Immature natural killer cell (primary cell): ENCODE measurements around the gene VWA1. TPM values are rescaled to one million over a fixed set of nuclear protein-coding genes. Genes with fewer than 3 reads are reported as not detected.

Experiments
- DNase-seq, 3 donors: peaks; one replicate each; pipeline ENCODE4 v3.0.0; 2022; ENCODE audit warnings: mixed read lengths in 1 of 3
- H3K27ac Mint-ChIP-seq, 6 donors: one replicate each; pipeline ENCODE4 v1.8.0; 2020; ENCODE audit warnings: mixed read lengths in 6 of 6, mild to moderate bottlenecking in 5 of 6, inconsistent platforms in 4 of 6, moderate library complexity in 3 of 6
- H3K27me3 Mint-ChIP-seq, 3 donors: one replicate each; pipeline ENCODE4 v1.8.0; 2020 to 2021; ENCODE audit warnings: low read depth in 3 of 3, mild to moderate bottlenecking in 3 of 3, mixed read lengths in 3 of 3, moderate library complexity in 3 of 3, inconsistent platforms in 1 of 3
- H3K36me3 Mint-ChIP-seq, 3 donors: one replicate each; pipeline ENCODE4 v1.8.0; 2020; ENCODE audit warnings: mixed read lengths in 3 of 3, inconsistent platforms in 2 of 3, mild to moderate bottlenecking in 2 of 3
- H3K4me1 Mint-ChIP-seq, 2 donors: one replicate each; pipeline ENCODE4 v1.8.0; 2020; ENCODE audit warnings: inconsistent platforms in 2 of 2, mild to moderate bottlenecking in 2 of 2, mixed read lengths in 2 of 2, moderate library complexity in 1 of 2
- H3K4me3 Mint-ChIP-seq, 5 donors: one replicate each; pipeline ENCODE4 v1.8.0; 2020; ENCODE audit warnings: mild to moderate bottlenecking in 5 of 5, mixed read lengths in 5 of 5, inconsistent platforms in 3 of 5, moderate library complexity in 3 of 5
- H3K9me3 Mint-ChIP-seq, 6 donors: one replicate each; pipeline ENCODE4 v1.8.0; 2020; ENCODE audit warnings: mild to moderate bottlenecking in 6 of 6, mixed read lengths in 6 of 6, inconsistent platforms in 4 of 6, moderate library complexity in 3 of 6
- polyA plus RNA-seq, 3 donors: library from polyadenylated mRNA; unstranded; fragments of 300-500 nt; fragmentation: Illumina TruSeq; gene quantifications; one replicate each; pipeline ENCODE4 v1.2.3, GENCODE V29; 2021

VWA1 gene
- polyA plus RNA-seq, 3 donors from 2014 or later, result not detected

DNA sequence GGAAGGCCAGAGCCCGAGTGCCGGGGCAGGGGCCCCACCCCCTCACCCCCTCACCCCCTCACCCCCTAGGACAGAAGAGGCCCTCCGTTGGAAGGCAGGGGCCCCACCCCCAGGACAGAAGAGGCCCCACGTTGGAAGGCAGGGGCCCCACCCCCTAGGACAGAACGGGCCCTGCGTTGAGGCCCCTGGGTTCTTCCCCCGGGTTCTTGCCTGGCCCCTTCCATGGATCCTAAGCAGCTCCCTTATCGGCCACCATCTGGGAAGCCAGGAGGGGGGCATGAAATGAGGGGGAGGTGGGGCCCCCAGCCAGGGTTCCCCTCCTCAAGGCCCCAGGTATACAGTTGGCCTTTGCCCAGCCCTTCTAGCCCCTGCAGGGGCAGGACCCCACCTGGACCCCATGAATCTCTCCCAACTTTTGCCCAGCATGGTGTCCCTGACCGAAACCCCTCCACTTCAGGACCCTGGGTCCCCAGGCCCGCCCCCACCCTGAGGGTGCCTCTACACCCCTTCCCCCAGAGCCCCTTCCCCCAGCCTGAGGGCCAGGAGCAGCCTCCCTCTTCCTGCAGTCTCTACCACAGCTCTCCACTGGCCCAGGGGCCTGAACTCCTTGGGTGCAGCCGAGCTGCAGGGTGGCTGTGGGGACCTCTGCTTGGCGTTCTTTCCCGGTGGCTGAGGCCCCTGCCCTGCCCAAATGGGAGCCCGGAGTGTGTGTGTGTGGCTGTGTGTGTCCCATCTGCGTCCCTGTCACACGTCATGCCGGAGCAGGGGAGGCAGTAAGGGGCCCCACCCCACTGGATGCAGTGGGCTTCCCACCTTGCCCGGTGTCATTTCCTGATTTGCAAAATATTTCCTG lies 4.3 kb upstream of the VWA1 start:
- Mint-ChIP-seq H3K4me1 (peaks cover 4 to 6% of the 10 kb centered on the region in 2 donors), H3K27me3 (peaks cover 2 to 15% (median 8%) of the 10 kb centered on the region in 3 donors), H3K9me3 (no peaks in the 10 kb centered on the region), H3K36me3 (no peaks in the 10 kb centered on the region), H3K4me3 (no peak overlapping the region), H3K27ac (no peak overlapping the region)
- DNase-seq, result no peak

DNA sequence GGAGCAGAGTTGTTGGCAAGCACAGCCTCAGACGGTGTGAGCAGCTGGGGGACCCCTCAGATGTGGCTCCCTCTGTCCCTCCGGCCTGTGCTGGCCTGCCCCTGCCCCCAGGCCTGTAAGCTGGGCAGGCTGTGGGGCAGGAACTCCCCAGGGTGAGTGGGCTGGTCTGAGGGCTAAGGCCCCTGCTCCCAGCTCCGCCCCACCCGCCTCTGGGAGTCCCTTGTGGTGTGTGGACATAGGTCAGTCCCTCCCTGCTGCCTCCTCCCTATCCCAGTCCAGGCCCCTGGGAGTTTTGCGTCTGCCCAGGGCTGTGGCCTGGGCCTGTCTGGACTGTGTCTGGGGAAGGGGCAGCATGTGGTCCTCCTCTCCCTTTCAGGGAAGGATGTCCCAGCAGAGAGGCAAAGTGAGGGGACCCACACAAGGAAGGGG lies 3.6 kb upstream of the VWA1 start:
- Mint-ChIP-seq H3K27me3 (peaks cover 0 to 18% (median 5%) of the 10 kb centered on the region in 3 donors), H3K4me3 (no peak overlapping the region), H3K27ac (no peak overlapping the region), H3K9me3 (no peaks in the 10 kb centered on the region), H3K36me3 (no peaks in the 10 kb centered on the region), H3K4me1 (peaks cover 4 to 6% of the 10 kb centered on the region in 2 donors)
- DNase-seq, result no peak

DNA sequence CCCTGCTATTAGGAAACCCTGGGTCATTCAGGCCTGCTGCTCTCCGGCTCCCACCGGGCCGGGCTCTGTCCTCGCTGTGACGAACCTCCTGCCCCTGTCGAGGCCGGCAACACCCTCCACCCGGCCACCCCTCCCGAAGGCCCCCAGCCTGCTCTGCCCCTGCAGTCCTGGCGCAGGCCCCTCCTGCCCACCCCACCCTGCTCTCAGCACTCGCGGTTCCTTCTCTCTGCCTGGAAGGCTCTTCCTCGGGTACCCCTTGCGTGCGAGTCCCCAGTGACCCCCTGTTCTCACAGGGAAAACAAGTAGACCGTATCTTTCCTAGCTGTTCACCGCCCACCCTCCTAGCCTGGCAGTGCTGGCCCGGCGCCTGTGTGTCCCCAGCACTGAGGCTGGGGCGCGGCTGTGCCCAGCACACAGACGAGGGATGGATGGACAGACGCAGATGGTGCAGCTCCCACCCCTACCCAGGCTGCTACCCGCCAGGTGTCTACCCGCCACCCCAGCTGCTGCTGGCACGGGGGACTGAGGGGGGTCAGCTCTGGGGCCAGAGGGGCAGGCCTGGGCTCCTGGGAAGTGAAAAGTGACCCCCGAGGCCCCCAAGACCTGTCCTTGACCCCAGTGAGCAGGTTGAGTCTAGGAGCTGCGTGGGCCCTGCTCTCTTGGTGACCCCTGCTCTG lies 3.1 kb upstream of the VWA1 start:
- Mint-ChIP-seq H3K27me3 (peaks cover 0 to 18% (median 5%) of the 10 kb centered on the region in 3 donors), H3K4me3 (no peak overlapping the region), H3K36me3 (no peaks in the 10 kb centered on the region), H3K27ac (no peak overlapping the region), H3K4me1 (peaks cover 4 to 6% of the 10 kb centered on the region in 2 donors), H3K9me3 (no peaks in the 10 kb centered on the region)
- DNase-seq, result no peak

DNA sequence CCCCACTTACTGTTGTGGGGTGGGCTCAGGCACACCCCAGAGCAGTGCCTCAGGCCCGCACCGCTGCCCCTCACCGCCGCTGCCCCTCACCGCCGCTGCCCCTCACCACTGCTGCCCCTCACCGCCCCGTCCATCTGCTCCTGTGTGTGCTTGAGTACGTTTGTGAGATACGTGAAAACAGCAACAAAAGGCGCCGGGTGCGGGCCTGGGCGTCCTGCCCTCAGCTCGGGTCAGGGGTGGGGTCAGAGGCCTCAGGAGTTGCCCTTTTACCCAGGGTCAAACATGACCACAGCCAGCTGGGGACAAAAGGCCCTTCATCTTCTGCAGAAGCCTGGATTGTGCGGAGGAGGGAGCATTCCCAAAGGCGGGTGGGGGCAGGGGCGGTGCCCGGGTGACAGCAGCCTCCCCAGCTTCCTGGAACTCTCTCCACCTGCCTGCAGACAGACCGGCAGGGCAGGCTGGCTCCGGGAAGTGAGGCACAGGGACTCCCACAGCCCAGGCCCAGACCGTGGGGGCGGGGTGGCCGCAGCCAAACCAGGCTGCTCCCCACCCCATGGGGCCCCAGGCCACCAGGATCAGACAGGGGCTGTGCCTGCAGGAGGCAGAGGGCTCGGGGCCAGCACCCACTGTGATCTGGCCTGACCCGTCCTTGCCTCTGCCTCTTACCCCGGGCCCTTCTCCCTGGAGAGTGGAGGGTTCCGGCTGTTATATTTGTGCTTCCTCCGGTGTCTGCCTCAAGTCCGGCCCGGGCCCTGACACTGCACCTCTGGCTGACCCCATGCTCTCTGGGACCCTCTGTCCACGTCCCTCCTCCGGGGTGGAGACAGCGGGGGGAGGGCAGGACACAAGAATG lies 2.3 kb upstream of the VWA1 start:
- H3K36me3 Mint-ChIP-seq, result no peaks in the 10 kb centered on the region
- peaks cover 4 to 6% of the 10 kb centered on the region in 2 donors for H3K4me1 Mint-ChIP-seq
- H3K27ac Mint-ChIP-seq, result no peak overlapping the region
- H3K9me3 Mint-ChIP-seq, result no peaks in the 10 kb centered on the region
- H3K4me3 Mint-ChIP-seq, result no peak overlapping the region
- H3K27me3 Mint-ChIP-seq, result peaks cover 0 to 18% (median 5%) of the 10 kb centered on the region in 3 donors
- DNase-seq, result no peak

DNA sequence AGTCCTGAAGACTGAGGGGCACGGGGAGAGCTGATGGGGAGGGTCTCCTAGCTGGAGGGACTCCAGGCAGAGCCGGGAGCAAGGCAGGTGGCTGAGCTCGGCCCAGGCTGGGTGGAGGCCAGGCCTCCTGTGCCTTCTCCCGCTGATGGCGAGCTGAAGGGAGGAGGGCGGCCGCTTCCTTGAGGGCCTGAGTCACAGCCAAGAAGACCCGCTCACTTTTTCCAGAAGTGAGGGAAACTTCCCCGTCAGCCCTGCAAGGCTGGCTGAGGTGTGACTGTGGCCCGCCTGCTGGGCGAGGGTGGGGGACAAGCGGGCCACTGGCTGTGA lies 1.7 kb upstream of the VWA1 start:
- no peak for DNase-seq
- Mint-ChIP-seq H3K4me3 (no peak overlapping the region), H3K27me3 (peaks cover 0 to 16% (median 5%) of the 10 kb centered on the region in 3 donors), H3K9me3 (no peaks in the 10 kb centered on the region), H3K27ac (no peak overlapping the region), H3K4me1 (peaks cover 0 to 1% of the 10 kb centered on the region in 2 donors), H3K36me3 (no peaks in the 10 kb centered on the region)

DNA sequence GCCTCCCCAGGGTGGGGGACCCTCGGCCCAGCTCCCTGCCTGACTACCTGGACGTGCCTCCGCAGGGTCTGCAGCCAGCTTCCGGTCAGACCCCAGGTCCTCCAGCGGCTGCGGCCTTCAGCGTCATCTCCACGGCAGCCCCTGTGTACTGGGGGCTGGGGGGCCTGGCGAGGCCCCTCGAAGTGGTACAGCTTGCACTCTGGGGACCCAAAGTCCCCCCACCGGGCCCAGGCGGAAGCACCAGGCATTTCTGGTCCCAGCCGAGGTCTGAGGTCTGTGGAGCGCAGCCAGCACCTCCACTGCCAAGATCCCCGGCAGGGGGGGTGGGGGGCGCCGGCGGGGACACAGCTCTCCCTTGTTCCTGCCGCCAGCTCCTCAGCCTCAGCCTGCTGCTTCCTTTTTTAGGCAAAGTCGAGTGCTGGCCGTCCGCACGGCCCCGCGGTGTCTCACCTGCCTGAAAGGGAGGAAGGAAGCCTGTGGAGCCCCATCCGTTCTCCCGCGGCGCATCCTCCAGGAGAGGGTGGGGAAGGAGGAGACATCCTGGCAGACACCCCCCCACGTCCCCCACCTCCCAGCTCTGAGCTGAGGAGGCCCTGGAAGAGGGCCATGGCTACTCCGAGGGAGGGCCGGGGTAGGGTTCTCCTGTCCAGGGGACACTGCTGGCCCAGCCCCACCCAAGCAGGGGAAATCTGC lies 1.2 kb upstream of the VWA1 start:
- Mint-ChIP-seq H3K4me3 (no peak overlapping the region), H3K27me3 (peaks cover 0 to 16% (median 5%) of the 10 kb centered on the region in 3 donors), H3K9me3 (no peaks in the 10 kb centered on the region), H3K27ac (no peak overlapping the region), H3K4me1 (peaks cover 0 to 1% of the 10 kb centered on the region in 2 donors), H3K36me3 (no peaks in the 10 kb centered on the region)
- no peak for DNase-seq

DNA sequence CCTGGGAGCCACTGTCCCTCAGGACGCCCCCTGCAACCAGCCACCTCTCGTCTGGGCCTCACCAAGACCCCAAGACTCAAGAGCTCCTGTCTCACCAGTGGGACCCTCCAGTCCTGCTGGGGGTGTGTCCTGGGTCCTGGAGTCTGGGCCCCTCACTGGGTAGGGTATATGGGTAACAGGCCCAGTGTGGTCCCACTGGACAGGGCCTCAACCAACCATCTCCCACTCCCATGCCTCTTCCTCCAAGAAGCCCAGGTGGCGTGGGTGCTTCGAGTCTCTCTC lies 725 bp upstream of the VWA1 start:
- Mint-ChIP-seq H3K4me3 (peak overlapping the region in 4 of 5 donors; percentile 20 to 35 (median 31)), H3K36me3 (no peaks in the 10 kb centered on the region), H3K27ac (no peak overlapping the region), H3K4me1 (peaks cover 0 to 1% of the 10 kb centered on the region in 2 donors), H3K9me3 (no peaks in the 10 kb centered on the region), H3K27me3 (peaks cover 0 to 12% (median 5%) of the 10 kb centered on the region in 3 donors)
- no peak for DNase-seq

DNA sequence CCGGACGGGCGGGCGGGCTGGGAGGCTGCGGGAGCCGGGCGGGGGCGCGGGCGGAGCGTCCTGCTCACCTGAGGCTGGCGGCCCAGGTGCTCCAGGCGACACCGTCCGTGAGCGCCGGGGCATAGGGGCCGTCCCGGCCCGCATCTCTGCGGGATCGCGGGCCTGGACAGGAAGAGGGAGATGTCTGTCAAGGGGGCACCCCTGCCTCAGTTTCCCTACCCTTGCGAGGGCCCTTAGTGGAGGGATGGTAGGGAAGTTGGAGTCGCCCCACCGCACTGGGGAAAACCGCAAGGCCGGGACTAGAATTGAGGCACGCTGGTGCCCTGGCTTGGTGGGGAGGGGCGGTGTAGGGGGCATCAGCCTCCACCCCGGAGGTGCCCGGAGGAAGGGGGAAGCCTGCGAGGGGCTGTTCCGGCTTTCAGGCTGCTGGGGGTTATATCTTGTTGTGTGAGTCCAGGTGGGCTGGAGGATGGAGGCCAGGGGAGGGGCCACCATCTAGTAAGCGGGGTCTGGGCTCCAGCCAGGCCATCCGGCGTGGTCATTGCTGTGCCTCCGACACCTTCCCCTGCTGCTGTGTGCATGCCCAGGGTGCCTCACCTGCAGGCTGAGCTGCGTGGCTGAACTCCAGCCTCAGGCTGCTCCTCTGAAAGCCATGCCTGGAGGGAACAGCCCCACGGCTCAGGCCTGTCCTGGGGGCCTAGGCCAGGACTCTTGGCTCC lies 580 bp downstream of the VWA1 start:
- Mint-ChIP-seq H3K27ac (no peak overlapping the region), H3K27me3 (peaks cover 2 to 7% (median 5%) of the 10 kb centered on the region in 3 donors)
- no peak for DNase-seq

DNA sequence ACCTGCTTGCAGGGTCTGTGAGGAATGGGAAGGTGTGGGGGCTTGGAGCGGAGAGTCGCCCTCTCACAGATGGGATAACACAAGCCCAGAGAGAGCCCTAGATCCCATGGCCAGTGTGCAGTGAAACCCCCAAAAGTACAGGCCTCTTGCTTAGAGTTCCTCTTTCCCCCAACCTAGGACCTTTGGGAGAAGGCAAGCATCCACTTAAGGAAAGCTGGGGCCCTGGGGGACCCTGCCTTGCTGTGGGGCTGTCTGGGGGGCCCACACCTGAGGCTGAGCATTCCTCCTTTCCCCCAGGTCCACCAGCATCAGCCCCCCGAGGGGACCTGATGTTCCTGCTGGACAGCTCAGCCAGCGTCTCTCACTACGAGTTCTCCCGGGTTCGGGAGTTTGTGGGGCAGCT lies 1.1 kb downstream of the VWA1 start:
- H3K4me1 Mint-ChIP-seq, result peaks cover 0 to 1% of the 10 kb centered on the region in 2 donors
- no peaks in the 10 kb centered on the region for H3K9me3 Mint-ChIP-seq
- H3K27ac Mint-ChIP-seq, result no peak overlapping the region
- DNase-seq, result no peak
- peak overlapping the region in 2 of 5 donors; percentile 58 to 59 for H3K4me3 Mint-ChIP-seq
- no peaks in the 10 kb centered on the region for H3K36me3 Mint-ChIP-seq
- peaks cover 2 to 7% (median 5%) of the 10 kb centered on the region in 3 donors for H3K27me3 Mint-ChIP-seq

More for the DNA sequence above, 580 bp downstream of the VWA1 start:
- H3K4me3 Mint-ChIP-seq, result peak overlapping the region in 4 of 5 donors; percentile 33 to 68 (median 58)
- no peaks in the 10 kb centered on the region for H3K36me3 Mint-ChIP-seq
- H3K4me1 Mint-ChIP-seq, result peaks cover 0 to 1% of the 10 kb centered on the region in 2 donors
- H3K9me3 Mint-ChIP-seq, result no peaks in the 10 kb centered on the region

DNA sequence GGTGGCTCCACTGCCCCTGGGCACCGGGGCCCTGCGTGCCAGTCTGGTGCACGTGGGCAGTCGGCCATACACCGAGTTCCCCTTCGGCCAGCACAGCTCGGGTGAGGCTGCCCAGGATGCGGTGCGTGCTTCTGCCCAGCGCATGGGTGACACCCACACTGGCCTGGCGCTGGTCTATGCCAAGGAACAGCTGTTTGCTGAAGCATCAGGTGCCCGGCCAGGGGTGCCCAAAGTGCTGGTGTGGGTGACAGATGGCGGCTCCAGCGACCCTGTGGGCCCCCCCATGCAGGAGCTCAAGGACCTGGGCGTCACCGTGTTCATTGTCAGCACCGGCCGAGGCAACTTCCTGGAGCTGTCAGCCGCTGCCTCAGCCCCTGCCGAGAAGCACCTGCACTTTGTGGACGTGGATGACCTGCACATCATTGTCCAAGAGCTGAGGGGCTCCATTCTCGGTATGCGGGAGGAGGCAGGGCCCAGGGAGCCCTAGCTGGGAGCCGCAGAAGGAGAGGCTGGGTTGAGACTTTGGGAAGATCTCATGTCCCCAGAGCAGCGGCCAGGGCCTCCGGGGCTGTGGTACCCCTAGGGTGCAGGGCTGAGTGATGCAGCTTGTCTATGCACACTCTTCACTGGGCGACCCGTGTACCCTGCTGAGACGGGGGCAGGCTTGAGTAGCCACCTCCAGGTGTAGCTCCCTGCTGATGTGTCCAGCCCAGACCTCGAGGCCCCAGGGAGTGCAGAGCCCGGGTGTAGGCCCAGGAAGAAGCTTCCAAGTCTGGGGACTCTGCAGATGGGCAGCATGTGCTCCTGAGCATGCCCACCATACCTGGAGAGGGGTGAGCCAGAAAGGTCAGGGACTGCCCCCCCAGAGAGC lies 1.8 kb downstream of the VWA1 start:
- no peak overlapping the region for H3K4me3 Mint-ChIP-seq
- H3K4me1 Mint-ChIP-seq, result peaks cover 0 to 2% of the 10 kb centered on the region in 2 donors
- H3K9me3 Mint-ChIP-seq, result no peaks in the 10 kb centered on the region
- peaks cover 2 to 7% (median 5%) of the 10 kb centered on the region in 3 donors for H3K27me3 Mint-ChIP-seq
- no peak overlapping the region for H3K27ac Mint-ChIP-seq
- DNase-seq, result no peak
- H3K36me3 Mint-ChIP-seq, result no peaks in the 10 kb centered on the region

DNA sequence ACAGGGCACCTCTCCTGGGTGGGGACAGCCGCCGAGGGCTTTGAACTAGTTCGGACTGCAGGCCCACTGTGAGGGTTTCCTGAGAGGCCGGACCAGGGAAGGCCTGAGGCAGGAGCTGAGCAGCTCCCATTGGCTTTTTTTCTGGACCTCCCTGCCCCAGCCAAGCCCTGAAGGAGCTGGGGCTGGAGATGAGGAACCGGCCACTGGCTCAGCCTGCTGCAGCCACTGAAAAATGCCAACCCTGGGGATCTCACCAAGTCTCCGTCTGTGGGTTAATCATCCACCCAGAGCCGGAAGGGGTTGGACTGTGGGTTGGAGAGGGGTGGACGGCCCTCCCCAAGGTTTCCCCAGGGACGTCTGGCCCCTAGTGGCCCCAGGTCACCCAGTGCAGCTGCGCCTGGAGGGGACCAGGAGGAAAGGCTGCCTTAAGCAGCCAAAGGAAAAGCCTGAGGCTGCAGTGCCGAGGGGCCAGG lies 2.5 kb downstream of the VWA1 start:
- Mint-ChIP-seq H3K36me3 (no peaks in the 10 kb centered on the region), H3K9me3 (no peaks in the 10 kb centered on the region), H3K4me1 (peaks cover 0 to 2% of the 10 kb centered on the region in 2 donors), H3K4me3 (no peak overlapping the region), H3K27ac (no peak overlapping the region), H3K27me3 (peaks cover 2 to 7% (median 5%) of the 10 kb centered on the region in 3 donors)
- DNase-seq, result no peak
